ENCODE data around the gene KAT2A.
A peak's percentile ranks its signal among the peaks of the same experiment; 100 is the strongest.
"Not testable (repeated sequence)": the region's sequence is repeated elsewhere in the genome, so short reads cannot be mapped to it uniquely, and the experiment has no call there.

KAT2A gene

DNA sequence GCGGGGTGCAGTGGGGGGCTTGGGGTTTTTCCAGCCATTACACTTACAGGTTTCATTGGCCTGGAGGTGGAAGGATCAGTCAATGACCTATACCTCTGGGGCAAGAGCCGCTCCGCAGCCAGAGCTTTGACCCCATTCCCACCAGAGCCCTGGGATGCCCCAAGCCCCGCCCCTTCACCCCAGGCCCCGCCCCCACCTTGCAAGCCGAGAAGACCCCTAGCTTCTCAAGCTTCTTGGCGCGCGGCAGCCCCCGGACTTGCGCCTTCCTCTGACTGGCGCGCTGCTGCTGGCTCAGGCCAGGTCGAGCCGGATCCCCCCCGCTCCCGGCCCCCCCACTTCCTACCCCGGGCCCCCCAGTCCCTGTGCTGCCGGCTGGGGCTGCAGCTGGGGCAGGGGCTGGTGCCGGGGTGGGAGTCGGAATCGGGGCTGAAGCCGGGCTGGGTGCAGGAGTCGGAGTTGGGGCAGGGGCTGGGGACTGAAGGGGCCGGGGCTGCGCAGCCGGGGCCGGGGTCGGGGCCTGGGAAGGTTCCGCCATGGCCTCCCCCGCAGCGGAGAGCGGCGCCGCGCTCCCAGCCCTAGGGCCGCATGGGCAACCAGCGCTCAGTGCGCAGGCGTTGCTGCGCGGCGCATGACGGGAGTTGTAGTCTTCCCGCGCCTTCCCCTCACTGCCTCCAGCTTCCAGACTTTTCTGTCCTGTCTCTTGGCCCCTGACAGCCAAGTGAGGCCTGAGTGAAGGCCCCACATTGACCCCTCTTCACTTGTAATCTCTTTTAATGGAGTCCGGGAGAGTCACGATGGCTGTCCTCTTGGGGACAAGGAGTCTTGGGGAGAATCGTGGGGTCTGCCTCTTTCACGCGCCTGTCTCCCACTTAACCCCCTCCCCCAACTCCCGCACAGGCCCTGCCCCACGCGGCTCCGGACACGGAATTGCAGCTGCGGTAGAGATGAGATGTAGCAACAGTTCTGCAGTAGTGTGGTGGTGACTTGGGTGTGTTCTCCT is at the start of gene KAT2A:
Gene KAT2A (minus strand): TSS at position 598 of the 1,000 bp plus-strand sequence. CDS start 63 bp downstream, at position 535.
- peak; percentile 53 to 60 (median 56) for DNase-seq

DNA sequence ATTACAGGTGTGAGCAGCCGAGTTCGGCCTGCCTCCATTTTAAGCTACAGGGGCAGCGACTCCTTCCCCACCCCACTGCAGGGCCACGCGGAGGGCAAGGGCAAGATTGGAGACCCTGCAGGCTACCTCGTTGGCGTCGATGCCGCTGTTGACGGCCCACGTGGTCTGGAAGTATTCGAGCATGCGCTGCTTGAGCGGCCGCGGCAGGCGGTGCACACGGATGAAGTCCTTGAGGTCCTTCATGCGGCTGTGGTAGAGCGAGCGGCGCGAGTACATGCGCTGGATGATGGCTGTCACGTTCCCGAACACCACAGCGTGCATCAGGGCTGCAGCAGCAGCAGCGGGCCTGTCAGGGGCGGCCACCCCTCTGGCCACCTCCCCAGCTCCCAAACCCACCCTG is 48.2 kb upstream of the KAT2A start:
- DNase-seq: no peak

DNA sequence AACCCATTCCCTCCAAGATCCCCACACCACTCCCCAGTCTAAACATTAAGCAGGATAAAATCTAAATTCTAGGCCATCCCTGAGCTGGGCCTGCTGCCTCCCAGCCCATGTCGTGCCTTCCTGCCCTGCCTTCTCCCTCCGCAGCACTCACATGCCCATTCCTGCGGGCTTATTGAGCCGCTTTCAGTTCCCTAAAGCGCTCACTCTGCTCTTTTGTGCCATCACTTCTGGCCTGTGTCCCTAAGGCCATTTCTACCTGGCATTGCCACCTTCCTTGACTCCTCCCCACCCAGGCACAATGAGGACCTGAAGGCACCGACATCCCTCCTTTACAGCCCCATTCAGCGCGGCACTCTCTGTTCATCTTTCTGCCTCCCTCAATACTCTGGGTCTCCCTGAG is 46.6 kb upstream of the KAT2A start:
- DNase-seq: no peak

DNA sequence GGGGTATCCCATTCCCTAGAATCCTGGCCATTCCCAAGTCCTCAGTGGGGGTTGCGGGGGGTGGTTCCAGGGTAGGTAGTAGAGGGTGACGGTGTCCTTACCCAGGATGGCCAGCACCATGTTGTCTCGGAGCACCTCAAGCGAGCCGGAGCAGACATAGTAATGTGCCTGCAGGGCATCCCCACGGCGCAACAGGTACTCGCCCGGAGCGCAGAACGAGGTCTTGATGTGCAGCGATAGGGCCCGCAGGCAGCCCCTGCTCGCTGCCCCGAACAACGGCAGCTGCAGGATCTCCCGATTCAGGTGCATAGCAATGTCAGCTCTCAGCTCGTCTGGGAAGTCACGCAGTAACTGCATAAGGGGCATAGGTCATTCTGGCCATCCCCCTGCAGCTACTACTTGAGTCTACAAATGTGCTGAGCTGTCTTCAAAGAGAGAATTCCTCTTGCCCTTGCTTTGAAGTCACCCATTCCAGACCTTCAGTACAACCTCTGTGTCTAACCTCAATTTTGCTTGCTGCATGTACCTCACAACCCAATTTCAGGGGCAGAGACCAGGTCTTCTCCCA is 45.1 kb upstream of the KAT2A start:
- DNase-seq: no peak

DNA sequence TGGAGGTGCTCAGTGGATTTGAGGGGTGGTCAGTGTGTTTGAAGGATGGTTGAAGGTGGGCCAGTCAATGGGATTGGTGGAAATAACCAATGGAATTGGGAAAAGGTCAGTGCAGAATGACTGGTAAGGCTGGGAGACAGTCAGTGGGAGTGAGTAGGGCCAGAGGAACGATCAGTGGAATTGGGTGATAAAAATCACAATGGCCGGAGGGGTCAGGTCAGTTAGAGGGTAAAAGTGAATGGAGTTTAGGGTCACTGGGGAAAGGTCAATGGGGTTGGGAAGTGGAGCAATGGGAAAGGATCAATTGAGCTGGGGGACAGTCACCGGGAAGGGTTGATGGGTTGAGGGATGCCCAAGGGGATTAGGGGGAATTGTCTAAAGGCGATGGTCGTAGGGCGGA is 44.6 kb upstream of the KAT2A start:
- DNase-seq: no peak

DNA sequence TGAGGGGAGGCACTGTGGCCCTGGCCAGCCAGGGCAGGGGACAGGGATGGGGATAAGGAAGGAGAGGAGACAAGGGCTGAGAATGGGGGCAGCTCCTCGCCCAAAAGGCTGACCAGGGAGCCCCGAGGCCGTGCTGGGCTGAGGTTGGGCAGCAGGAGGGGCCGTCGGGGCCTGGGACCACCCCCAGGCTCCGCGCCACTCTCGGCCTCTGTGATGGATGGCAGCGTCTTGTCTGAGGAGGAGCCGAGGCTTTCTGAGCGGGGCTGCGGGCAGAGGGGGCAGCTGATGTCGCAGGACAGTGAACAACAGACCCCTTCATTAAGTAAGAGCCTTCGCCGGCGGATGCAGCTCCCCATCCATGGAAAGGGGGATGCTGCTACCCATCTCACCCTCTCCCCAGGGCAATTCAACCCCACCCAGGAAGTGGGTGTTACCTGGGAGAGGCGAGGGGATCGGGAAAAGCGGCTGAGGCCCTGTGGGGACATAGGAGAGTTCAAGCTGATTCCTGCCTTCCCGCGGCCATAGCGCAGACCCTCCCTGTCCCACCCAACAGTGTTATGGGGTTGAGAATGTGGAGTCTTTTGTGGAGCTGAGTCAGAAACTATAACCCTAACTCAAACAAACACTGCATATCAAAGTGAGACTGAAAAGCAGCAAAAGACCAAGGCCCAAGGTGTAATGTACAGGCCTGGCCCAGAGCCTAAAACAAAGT is 42.7 kb upstream of the KAT2A start:
- DNase-seq: no peak

DNA sequence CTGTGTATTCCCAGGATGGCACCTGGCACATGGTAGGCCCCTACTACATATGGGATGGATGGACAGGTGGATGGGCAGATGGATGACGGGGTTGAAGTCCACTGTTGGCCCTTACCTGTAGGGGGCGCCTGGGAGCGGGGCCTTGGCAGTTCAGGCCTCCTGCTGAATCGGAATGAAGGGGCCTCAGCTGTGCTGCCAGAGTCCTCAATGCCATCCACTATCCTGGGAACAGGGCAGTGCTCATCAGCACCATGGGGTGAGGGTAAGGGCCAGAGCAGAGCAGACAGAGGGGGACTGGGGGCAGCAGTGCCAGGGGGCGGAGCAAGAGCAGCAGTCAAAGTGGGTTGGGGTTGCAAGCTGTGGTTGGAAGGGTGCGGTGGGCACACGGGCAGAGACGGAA is 41.9 kb upstream of the KAT2A start:
- DNase-seq: peak in 2 of 4 experiments; percentile 9 to 21

DNA sequence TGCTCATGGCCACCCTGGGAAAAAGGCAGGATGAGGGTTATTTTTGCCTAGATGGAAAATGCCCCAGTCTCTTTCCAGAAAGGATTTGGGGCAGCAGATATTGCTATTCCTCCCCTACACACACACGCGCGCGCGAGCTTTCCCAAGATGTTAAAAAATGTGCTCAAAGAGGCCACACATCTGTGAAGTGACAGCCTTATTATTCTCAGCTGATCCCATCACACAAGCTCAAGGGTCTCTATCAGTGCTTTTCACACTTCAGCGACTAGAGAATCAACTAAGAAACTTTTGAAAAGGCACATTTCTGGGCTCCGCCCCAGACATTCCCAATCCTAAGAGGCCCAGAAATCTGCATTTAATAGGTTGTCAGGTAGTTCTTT is 39.4 kb upstream of the KAT2A start:
- DNase-seq: no peak

DNA sequence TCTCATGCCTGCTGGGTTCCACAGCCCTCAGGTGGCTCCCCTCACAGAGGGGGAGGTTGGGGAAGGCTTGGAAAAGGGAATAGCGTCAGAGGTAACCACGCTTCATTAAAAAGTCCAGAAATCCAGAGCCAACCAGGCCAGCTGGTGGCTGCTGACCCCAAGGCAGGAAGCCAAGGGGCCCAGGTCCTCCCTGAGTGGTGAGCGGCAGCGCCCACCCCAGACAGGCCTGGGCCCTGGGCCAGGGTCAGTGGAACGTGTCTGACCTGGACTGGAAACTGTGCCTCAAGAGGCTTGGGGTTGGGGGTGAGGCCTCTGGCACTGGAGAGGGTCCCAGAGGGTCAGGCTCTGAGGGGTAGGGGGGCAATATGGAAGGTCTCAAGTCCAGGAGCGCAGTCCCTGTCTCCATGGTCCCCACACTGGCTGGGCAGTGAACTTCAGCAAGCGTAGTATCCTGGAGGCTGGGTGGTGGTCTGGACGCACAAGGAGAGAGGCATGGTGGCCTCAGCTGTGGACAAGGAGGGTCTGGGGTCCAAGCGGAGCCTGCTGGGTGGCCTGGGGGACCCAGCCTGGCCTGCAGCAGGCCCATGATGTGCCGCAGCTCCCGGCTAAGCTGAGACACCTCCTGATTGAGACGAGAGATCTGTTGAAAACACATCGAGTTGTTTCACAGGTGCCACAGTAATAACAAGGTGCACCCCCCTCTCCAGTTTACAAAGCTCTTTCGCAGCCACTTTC is 38.8 kb upstream of the KAT2A start:
- no peak for DNase-seq

DNA sequence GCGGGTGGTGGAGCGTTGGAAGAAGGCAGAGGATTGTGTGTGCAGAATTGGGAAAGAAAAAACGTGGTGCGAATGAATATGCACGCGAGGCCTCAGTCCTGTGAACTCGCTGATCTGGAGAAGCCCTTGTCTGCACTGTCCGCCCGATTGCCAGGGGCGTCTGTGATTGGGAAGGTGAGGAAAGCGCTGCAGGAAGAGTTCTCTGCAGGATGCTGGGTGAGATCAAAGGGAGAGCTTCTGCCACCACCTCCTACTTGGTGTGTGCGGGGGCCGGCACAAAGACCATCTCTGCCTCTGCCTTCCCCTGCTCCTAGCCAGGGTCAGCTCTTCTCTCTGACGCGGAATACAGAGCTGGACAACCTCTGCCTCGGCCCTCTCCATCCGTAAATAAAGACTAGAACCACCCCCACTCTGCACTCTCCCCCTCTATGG is 34.5 kb upstream of the KAT2A start:
- DNase-seq: no peak

DNA sequence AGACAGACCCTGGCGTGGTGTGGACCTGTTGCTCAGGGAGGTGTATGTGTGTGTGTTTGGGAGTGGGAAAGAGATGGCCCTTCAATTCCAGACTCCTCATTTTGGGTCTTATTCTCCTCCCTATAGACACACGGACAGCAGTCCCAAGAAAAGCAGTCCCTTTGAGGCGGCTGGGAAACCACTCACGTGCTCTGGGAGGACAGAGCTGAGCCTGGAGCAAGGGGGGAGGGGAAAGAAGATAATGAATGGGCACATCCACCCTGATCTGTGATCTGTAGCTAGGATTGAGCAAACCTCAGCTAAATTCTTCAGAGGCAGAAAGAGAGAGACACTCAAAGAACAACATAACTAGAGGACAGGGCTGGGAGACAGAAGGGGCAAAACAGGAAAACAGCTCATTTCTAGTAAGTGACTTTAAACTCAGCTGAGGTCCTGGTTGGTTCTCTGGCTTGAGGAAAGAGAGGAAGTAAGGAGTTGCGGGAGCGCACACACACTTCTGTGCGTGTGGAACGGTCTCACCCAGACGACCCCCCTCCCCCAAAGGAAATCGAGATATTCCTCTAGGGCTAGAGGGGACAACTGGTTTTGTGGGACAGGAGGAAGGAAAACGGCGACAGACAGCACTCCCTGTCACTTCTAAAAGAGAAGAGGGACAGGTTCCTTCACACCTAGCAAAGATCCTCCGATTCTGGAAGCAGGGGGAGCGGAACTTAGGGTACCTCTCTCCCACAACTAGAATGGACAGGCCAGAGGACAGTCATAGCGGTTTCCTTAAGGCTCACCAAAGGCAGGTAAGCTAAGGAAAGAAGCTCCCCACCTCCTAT is 33.0 kb upstream of the KAT2A start:
- no peak for DNase-seq

DNA sequence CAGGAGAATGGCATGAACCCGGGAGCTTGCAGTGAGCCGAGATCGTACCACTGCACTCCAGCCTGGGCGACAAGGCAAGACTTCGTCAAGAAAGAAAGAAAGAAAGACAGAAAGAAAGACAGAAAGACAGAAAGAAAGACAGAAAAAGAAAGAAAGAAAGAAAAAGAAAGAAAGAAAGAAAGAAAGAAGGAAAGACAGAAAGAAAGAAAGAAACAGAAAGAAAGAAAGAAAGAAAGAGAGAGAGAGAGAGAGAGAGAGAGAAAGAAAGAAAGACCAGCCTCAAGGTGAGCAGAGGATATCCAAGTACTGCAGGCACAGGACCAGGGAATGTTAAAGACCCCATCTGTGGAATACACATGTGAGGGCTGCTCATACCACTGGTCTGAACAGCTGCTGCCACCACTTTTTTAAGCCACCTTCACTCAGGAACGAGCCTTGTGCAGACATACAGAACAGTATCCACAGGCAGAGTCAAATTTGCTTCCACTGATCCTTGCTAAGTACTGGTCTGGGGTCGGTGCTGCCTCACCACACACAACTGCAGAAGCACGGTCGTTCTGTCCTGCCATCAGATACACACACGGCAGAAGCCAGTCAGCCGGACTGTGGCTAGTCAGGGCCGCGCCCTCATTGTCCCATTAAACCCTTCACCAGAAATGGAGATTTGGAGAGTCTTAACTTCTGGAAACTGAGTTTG is 25.9 kb upstream of the KAT2A start:
- DNase-seq: no peak

DNA sequence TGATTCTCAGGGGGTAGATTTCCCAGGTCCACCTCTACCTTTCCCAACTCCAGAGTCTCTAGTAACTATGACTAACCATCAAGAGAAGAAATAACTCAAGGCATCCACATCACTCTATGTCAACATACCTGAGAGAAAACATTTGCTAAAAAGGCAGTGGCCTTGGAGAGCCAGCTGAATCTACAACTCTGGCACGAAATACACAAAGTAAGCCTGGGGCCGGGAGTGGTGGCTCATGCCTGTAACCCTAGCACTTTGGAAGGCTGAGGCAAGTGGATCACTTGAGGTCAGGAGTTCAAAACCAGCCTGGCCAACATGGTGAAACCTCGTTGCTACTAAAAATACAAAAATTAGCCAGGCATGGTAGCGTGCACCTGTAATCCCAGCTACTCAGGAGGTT is 22.0 kb upstream of the KAT2A start:
- not testable (repeated sequence) for DNase-seq

DNA sequence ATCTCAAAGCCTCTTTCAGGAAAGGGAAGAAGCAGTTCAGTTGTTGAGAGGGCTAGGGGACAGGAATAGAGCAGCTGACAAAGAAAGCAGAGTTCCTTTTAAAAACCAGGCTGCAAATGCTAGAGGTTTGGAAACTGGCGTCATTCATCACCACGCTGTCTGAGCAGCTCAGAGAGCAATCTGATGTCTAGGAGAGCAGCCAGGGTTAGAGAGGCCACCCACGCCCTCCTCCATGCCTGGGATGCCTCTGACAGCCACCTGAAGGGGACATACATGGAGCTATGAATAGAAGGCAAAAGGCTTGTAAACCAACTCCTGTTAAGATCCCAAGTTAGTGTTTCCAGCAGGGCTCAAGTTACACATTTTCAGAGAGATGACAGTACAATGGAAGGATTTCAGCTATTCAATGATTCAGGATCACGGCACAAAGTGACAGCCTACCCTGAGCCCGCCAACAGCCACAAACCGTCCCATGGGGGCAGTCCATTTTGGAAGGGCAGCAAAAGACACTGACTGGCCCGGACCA is 21.3 kb upstream of the KAT2A start:
- DNase-seq: no peak

DNA sequence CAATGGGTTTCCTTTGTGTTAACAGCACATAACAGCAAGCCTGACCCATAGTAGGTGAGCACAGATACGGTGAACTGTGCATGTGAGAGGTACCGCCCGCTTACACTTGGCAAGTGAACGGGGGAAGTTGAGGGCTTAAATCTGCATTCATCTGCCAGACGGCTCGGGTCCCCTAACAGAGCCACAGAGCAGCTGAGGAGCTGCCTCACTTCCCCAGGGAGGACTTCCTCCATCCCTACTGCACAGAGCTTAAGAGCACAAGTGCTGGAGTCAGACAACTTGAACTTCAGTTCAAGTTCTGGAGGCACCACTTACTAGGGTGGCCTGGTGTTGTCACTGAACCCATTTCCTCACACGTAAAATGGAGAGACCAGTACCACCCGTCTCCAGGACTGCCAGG is 20.2 kb upstream of the KAT2A start:
- DNase-seq: no peak

DNA sequence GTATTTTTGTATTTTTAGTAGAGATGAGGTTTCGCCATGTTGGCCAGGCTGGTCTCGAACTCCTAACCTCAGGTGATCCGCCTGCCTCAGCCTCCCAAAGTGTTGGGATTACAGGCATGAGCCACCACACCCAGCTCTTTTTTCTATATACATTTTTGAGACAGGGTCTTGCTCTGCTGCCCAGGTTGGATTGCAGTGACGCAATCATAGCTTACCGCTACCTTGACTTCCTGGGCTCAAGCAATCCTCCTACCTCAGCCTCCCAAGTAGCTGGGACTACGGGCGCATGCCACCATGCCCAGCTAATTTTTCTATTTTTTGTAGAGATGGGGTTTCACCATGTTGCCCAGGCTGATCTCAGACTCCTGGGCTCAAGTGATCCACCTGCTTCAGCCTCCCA is 19.5 kb upstream of the KAT2A start:
- not testable (repeated sequence) for DNase-seq

DNA sequence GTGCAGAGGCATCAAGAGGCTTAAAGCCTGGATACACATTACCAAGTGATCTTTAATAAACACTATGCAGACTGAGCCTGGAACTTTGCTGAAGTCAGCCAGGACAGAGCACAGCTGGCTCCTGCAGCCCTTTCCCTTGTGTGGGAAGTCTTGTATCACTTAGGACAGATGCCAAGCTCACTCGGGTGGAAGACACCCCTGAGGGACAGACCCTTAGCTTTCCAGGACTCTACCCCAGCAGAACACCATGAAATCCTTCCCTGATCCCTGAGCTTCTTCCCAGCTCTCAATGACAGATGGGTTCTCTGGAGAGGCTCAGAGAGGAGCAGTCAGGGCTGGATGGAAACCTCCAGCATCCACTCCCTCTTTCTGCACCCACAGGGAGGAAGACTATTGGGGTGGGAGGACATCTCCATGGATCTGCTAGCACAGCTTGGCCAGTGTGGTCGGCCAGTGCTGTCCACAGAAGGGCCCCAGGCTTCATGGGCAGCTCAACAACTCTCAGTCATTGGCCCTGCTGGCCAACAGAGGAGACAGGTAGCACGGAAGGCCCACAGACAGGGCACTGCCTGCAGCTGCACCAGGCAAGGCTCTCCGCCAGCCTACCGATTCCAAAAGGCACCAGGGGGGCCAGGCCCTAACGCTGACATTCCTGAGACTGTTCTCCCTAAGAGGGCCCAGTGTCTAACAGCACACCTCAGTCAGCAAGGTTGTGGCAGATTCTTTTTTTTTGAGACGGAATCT is 17.8 kb upstream of the KAT2A start:
- no peak for DNase-seq

DNA sequence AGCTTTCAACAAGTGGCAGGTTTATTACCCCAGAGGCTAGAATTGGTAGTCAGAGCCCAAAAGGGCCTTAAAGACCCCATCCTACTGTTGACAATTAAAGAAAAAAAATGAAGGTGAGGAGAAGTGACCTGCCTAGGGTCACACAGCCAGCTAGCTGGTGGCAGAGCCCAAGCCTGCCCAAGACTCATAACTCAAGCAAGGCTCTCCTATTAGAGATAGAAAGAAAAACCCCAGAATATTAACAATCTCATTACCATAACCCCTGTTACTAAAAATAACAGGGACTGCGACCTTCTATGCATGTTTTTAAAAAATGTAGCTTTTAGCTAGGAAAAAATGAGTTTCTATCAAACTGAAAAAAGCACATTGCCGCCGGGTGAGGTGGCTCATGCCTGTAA is 15.5 kb upstream of the KAT2A start:
- no peak for DNase-seq

DNA sequence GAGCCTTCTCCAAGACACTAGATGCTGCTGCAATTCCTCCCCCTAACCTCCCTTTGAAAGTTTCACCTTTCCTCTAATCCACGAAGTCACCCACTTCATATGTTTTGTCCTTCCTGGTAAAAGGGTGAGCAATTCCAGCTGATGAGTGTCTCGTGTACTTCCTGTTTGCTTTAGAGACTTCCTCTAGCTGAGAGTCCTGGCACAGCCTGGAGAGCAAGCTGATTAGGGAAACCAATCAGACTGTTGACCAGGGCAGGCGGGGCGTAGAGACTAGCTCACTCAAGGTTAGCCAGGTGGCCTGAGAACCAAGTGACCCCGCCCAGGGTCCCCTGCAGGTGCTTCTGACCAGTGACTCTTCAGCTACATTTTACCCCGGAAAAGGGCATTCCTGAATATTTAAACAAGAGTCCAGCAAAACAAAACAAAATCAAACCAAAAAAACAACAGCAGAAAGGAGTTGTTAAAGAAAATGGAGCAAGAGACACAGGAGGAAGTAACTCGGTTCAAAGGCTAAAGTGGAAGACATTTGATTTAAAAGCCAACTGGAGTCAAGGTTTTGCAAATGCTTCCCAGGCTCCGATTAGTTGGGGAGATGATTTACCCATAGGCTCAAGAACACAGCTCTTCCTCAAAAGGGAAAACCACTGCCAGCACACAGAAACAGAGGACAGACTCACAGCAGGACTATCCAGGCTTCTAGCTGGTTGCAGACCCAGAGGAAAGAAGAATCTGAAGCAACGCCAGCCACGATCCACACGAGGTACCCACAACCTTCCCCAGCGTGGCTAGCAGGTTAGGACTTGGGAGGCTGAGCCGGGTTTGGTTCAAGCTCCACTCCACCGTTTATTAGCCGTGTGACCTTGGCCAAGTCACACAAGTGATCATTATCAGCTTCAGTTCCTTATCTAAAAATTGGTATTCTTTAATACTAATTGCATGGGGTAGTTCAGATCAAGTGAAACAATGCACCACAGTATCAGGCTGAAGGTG is 14.8 kb upstream of the KAT2A start:
- DNase-seq: no peak
